Measurements from ENCODE around the gene CACNA1E.

GRCh38 chr1:181496759-181497158 is 13.4 kb downstream of the CACNA1E start:
- no peak for TF ChIP-seq POLR2A (IDR thresholded peaks at IDR 0.05; ENCODE audit: extremely low read depth, insufficient read length)
- TF ChIP-seq CTCF (IDR thresholded peaks at IDR 0.05; ENCODE audit: low read depth, low read length): no peak
